ENCODE results near the gene FOXF2.

GRCh38 chr6:1405221-1405620 is 15.8 kb downstream of the FOXF2 start:
- TF ChIP-seq CTCF (IDR thresholded peaks at IDR 0.05) (no peak), POLR2A (IDR thresholded peaks at IDR 0.05) (no peak)

All from esophagus squamous epithelium (tissue), 4 donors.